MM.1S (cell line): ENCODE results near the gene SEMA3D.

Source experiments
- CTCF ChIP-seq: fragments of 300-600 bp; sonication (generic); IDR thresholded peaks from 2 replicates; pipeline ENCODE4 v1.5.1; 2016; ENCODE audit warnings: antibody characterized with exemption, low read length, mixed read lengths
- EZH2 ChIP-seq: fragments of 300-600 bp; sonication (generic); optimal IDR thresholded peaks from 2 replicates; pipeline ENCODE3; 2017; ENCODE audit warnings: low read depth, mild to moderate bottlenecking, antibody characterized with exemption, low read length, mixed read lengths
- EZH2phosphoT487 ChIP-seq: fragments of 300-600 bp; sonication (generic); IDR thresholded peaks from 2 replicates; pipeline ENCODE4 v1.6.1; 2018; ENCODE audit warnings: antibody characterized with exemption, low read length

GRCh38 chr7:85175217-85175616 lies 11.6 kb downstream of the SEMA3D start:
- TF ChIP-seq CTCF (no peak), EZH2phosphoT487 (no peak), EZH2 (no peak)
